GM21723 (cell line): ENCODE data around the gene GALNT2.

Source experiments
- ATAC-seq: cut with Tn5 transposase; IDR thresholded peaks from one replicate; pipeline ENCODE4 v1.9.1; 2021; ENCODE audit warnings: mild to moderate bottlenecking, moderate library complexity; ENCODE audit not compliant: unreplicated experiment

The GALNT2 gene

DNA sequence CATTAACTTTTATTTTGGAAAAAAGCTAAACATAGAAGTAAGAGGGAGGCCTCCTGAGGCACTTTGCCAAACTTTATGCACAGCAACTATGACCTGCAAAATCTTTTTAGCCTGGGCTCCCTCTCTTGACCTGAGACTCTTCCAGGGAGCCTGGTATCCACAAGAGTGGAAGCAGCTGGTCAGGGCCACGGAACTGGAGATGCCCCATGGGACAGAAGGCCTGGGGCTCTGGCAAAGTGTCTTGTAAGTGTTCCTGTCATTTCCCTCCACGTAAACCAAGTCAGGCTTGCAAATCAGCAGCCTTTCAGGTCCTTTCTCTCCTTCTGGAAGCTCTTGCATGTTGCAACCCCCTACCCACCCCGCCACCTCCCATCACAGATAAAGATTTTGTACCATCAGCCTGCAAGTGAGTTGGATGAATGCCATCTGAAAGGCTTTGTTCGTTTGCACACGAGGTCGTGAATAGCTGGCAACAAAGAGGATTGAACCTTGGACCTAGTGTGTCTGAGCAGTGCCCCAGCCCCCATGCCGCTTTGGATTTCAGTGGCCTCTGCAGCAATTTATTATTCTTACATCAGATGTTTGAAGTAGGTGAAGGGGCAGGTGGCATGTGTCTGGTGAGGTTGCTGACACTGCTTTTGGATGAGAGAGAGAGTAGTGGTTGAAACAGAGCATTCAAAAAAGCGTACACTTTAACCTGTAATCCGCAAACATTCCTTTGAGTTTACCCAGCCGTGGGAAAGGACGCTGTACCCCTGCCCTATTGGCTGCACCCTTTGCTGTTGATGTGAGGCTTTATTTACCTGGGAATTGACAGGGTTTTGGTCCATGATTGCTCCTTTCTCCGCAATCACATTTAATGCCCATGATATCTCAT lies 91.6 kb downstream of the GALNT2 start:
- no peak for ATAC-seq

DNA sequence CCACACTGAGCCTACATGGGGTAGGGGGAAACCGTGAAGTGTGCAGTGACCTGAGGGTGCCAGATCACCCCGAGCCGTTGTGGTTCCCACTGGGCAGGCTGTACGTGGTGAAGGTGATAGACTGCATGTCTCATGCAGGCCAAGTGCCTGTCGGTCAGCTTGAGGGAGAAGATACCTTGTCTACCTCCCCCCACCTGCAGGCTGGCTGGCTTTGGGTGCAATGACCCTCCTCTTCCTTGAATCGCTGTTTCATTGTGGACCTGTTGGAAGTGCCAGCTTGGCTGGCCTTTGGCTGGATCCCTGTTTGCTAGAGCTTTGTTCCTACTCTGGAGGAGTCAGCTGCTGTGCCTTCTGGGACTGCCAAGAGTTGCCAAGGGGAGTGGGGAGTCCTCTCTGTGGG lies 92.5 kb downstream of the GALNT2 start:
- ATAC-seq: no peak

DNA sequence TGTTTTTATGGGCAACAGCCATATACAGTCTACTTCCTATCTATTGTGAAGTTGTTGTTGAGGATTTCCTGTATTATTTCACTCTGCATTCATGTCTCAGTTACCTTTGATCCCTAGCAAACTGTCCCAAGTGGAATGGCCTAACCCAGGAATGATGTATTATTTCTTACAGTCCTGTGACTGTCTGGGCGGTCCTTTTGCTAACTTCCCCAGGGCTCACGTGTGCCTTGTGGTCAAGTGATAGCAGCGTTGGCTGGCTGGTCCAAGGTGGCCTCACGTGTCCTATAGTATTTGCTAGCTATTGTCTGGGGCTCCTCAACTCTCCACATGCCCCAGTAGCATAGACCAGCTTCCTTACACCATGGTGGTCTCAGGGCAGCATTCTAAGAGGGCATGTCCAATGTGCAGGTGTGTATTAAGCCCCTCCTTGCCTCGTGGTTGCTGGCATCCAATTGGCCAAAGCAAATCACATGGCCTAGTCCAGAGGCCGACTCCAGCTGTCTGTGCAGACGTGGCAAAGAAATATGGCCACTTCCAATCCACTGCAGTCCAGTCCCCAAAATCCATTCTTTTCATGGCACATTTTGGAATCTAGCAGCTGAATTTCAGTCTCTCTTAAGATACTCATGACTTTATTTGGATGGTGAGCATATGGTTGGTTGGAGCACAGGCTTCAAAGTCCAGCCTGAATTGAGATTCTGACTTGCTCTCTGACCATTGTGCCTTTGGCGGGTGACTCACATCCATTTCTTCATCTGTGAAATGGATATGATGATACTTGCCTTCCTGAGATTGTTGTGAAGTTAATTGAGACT lies 94.1 kb downstream of the GALNT2 start:
- ATAC-seq: no peak

DNA sequence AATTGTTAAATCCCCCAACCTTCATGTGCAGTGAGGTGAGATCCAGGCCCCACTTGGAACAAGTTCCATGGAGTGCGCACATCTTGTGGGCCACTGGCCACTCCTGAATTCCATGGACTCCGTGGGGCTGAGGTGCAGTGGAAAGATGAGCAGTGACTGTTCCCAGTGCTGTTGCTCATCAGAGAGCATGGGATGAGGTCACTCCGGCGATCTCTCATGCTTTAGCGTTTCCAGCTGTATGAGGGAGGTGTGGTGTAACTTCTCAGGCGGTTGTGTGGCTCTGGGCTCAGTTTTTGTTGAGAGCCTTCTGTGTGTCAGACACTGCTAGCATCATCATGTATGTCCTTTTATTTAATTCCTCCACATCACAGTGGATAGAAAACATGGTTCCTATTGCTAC lies 96.2 kb downstream of the GALNT2 start:
- no peak for ATAC-seq

DNA sequence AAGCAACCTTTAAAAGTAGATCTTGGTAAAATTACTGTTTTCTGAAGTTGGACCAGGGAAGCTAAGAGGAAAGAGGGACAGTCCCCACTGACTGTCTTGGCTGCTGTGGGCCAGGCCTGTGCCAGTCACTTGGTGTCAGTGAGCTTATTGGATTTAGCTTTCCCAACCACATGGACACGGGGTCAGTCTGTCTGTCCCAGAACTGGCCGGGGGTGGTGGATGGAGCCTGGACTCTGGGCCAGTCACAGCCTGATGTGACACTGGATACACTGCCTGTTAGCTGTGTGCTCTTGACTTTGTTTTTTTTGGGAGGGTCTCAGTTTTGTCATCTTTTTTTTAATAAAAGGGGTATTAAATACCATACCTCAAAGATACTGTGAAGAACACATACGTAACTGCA lies 96.7 kb downstream of the GALNT2 start:
- no peak for ATAC-seq

DNA sequence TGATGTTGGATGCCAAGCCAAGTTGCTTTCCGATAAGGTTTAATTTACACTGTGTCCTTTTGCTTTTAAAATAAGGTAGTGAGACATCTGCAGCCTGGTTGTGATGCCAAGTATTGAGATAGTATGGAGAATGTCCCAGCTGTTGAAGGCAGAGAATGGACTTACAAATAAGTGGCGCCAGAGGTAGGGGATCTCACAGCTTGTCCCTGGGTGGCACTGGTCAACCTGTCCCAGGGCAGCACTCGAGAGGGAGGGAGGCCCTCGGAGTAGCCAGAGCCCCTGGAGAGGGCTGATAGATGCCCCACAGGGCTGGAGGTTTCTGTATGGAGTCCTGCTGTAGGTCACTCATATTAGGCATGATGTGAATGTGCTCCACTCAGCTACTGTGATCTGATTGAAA lies 98.5 kb downstream of the GALNT2 start:
- no peak for ATAC-seq

DNA sequence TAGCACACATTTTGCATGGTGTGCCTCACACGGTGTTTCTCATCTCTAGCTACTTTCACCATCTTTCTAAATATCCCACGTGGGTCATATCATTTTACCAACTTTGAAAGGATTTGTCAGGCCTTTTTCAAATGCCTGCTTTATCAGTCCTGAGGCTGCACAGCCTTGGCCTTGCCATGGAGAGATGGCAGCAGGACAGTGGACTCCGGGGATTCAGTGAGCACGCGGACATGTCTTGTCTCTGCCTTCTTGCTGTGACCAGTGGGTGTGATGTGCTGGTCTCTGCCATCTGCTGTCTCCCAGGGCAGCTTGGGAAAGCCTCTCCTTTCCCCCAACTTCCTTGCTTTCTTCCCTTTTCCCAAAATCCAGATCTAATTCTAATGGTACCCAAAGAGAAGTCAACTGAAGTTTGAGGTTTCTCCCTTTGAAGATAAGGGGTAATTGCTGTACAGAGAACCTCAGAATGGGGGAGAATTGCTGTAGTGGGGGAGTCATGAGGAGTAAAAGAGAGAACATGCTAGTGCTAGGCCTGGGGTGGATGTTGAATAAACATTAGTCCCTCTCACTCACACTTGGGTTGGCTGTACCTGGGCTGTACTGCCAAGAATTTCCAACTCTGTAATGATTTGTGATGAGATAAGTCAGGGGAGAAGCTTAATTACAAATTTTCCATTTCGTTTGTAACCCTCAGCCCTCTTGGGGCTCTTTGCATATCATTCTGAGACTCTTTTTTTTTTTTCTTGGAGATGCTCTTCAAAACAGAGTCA lies 99.5 kb downstream of the GALNT2 start:
- ATAC-seq: no peak

DNA sequence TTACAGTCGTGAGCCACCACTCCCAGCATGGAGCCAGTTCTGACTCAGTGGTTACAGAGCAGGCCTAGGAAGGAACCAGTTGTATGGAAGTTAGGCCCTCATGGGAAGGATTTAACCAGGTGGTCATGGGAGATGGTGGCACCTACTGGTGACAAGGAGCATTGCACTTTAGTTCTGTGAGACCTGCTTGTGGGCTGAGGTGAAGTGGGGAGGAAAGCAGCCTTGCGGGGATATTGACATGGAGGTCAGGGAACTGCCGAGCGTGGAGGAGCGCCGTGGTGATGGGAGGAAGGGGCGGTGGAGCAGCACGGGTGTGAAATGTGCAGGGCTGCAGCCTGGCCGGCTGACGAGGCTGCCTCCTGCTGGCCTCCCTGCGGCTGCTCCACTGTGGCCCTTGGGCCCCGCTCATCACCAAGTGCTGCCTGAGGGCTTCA lies 100.4 kb downstream of the GALNT2 start:
- ATAC-seq: no peak

DNA sequence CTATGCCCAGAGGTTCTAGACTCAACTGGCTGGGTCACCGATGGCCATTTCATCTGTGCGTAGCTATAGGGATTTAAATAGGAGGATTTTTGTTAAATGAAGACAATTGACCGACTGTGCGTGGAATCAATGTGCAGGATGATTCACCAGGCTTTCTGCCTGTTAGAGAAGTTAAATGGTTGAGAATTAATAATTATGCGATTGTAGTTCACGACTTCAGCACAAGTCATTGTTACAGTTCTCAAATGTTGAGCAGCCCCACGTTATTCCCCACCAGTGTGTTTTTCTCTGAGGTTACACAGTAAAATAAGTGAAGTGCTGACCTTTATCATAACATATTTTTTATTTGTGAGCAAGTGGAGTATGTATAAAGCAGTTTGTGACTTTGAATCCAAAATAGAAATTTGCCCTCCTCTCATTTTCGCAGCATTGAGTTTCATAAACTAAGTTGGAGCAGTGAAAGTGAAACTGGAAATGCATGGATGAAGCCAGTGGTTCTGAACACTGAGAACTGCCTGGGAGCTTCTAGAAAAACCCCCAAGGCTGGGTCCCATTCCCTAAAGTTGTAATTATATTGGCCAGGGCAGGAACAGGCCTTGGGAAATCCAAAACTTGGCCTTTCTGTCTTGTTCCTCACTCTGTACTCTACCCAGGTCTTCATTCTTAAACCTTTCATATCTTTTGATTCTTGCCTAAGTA lies 102.6 kb downstream of the GALNT2 start:
- peak; percentile 55 for ATAC-seq

DNA sequence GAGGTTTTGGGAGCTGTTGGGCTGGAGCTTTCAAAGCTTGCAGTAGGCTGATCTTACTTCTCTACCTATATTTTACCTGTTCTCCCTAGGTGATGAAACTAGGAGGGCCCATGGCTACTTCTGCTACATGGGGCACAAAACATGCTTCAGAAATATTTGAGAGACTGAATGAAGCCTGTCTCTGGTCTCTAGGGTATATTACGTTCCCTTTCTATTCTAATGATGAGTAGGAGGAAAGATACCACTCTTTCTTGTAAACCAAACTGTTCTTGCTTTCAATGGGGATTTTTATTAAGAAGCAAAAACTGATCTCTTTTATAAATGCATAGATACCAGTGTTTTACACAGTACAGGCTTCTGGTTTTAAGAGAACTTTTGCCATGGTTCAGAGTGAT lies 103.1 kb downstream of the GALNT2 start:
- peak; percentile 62 for ATAC-seq

DNA sequence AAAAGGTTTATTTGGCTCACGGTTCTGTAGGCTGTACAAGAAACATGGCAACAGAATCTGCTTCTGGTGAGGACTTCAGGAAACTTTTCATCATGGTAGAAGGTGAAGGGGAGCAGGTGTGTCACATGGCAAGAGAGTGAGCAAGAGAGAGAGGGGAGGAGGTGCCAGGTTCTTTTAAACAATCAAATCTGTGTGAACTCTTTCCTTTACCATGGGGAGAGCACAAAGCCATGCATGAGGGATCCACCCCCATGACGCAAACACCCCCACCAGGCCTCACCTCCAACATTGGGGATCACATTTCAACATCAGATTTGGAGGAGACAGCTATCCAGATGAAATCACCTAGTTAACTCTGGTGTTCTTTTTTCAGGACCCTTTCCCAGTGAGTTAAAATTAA lies 103.6 kb downstream of the GALNT2 start:
- no peak for ATAC-seq

DNA sequence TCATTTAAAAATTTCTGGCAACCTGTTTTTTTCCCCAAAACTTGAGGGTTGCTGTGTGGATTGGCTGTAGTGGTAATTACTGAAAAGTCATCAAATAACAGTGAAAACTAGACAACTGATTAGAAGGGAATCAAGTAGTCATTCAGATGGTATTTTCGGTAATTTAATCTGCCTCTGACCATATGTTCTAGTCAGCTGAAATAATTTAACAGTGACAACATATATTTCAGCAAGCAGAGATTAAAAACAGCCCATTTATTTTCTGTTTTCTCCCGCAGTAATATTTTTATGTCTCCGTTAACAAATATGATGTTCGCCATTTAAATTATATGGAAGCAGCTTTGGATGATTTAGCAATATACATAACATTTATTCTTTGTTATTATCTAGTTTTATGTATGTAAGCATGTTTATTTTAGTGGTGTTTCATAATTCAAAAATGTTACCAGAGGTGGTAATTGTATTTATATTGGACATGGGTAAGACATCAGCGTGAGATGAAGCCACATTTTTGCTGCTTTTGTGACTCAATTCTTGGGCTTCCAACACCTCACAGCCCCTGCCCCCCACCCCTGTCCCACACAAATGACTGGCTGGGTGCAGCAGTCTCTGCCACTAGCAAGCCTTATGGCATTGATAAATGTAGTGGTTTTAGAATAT lies 104.4 kb downstream of the GALNT2 start:
- ATAC-seq: no peak

DNA sequence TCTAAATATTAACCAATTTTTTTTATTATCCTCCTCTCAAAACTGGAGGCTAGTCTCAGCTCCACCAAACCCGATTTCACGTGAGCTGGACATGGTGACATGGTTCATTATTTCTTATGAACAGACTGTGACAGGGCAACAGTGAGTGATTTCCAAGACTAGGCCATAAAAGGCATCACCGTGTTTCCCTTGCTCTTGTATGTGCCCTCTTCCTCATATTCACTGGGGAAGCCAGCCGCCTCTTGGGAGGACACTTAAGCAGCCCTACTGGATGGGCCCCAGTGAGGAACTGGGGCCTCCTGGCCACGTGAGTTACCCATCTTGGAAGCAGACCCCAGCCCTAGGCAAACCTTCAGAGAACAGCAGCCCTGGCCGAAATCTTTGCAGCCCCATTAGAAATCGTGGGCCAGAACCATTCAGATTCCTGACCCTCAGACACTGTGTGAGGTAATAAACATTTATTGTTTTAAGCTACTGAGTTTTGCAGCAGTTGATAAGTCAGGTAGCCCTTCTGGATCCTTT lies 105.0 kb downstream of the GALNT2 start:
- no peak for ATAC-seq

DNA sequence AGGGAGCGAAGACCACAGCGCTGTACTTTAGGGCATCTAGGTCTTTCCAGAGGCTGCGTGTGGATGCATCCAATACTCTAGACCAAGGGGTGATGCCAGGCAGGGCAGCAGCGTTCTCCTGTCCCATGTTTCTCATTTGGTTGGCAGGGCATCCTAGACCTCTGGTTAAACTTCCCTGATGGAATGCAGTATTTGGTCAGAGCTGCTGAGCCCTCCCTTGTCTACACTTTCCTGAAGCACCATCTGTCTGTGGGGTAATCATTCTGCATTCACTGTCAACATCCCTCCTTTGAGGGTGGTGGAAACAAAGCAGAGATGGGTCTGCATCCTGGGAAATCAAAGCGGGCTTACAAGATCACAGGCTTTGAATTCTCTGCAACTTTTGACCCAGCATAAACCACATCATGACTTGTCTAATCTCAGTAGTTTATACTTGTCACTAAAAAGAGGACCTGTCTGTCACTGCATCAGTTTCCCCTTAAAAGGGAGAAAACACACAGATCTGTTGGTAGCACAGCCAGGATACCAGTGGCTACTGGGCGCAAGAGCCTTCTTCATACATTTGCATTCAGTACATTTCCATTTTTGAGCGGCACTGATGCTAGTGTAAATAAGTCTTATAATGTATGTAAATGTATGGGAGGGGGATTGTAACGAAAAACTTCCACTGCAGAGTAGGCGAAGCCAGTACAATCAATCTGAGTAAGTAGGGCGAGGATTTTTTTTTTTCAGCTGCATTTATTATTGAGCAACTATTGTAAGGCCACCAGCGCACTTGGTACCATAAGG lies 106.3 kb downstream of the GALNT2 start:
- ATAC-seq: no peak

DNA sequence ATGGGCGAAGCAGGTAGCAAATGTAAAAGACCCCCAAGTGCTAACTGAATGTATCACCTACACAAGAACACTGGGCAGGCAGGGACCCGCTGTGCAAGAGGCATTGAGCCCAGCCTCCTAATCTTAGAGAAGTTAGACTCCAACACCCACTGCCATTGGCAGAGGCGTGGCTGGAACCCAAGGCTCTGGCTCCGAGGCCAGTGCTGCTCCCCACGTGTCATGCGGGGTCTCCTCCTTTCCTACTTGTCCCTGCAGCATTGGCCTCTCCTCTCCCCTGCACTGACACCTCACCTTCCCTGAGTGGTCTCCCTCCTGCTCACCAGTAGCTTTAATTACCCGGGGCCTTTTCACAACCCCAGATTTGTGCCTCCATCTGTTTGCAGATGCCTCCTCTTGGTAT lies 107.0 kb downstream of the GALNT2 start:
- ATAC-seq: no peak

DNA sequence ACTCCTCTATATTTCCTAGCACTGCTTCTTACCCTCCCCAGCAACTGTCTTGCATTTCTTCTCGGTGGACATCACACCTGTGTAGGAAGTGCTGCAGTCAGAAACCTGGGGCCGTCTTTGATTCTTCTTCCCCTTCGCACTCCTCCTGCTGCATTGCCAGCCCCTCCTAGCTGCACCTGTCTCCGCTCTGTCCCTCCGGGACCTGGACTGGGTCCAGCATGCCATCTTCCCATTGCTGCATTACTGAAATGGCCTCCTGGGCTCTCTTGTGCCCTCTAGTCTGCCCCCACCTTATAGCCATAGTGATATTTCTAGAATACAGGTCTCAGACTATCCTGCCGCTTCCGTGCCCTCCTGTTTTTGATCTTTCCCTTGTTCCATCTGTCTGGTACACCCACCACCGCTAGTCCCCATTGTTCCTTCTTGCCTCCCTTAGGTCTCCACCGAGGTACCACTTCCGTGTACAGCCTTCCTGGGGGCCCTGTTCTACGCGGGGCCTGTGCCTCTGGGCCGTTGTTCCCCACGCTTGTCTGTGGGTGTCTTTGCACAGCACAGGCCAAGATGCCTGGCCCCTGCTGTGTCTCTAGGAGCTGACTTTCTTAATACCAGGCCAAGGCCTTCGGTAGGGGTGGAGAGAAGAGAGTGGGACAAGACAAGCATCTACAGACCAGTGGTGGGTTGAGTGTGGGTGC lies 107.6 kb downstream of the GALNT2 start:
- no peak for ATAC-seq

DNA sequence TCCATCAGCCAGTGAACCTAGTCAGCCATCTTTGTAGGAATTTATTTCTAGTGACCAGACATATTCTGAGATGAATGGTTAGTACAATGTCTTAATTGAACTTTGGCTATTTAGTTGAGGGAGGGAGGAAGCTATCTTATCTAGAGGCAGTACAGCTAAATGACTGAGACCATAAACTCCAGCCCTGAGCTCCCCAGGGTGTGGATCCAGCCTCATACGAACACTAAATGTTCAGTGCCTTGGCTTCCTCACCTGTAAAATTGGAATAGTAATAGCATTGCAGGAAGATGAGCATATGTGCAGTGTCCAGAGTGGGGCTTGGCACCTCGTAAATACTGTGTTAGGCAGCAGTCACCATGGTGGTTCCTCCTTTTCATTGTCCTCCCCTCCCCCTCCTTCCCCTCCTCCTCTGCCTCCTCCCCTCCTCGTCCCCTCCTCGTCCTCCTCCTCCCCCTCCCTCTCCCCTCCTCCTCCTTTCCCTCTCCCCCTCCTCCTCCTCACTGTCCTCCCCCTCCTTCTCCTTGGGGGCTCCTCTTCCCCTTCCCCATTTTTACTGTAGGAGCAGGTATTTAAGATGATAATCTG lies 108.2 kb downstream of the GALNT2 start:
- no peak for ATAC-seq

DNA sequence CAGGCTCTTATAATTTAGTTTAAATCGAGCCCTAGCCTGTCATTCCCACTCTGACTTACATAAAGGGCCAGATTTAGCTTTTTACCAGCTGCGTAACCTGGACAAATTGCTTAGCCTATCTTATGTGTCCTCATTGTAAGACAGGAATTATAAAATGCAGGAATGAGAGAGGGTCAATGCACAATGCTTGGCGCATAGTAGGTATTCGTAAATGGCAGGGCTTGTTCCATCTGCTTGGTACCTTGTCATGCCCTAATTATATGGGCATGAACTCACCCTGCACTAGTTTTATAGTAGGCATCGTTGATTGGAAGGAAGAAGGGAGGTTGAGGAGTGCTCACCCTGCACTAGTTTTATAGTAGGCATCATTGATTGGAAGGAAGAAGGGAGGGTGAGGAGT lies 108.8 kb downstream of the GALNT2 start:
- ATAC-seq: no peak
